Tibial artery (tissue), 4 donors: ENCODE data around the gene INKA1.

Experiments used
- DNase-seq, 2 donors: peaks; one replicate each; pipeline ENCODE4 v3.0.0-alpha.2; 2019
- H3K27ac ChIP-seq, 2 donors: fragments of 200-600 bp; sonication (generic) in 1 of 2; 1 replicate in 1 of 2; 2 replicates in 1 of 2; pipeline ENCODE4 v1.5.1; 2018 to 2019; ENCODE audit warnings: mild to moderate bottlenecking in 1 of 2
- H3K27me3 ChIP-seq, 2 donors: fragments of 200-600 bp; sonication (generic) in 1 of 2; one replicate each; pipeline versions ENCODE4 v1.5.1 to v1.6.0; 2016 to 2019
- H3K36me3 ChIP-seq, 3 donors: fragments of 200-600 bp; sonication (generic) in 2 of 3; one replicate each; pipeline ENCODE4 v1.5.1; 2016 to 2019; ENCODE audit warnings: mild to moderate bottlenecking in 2 of 3
- H3K4me1 ChIP-seq, 4 donors: fragments of 200-600 bp; sonication (generic) in 2 of 4; 1 replicate in 3 of 4; 2 replicates in 1 of 4; pipeline ENCODE4 v1.5.1; 2016 to 2019
- H3K4me3 ChIP-seq, 2 donors: fragments of 200-600 bp; sonication (generic) in 1 of 2; 1 replicate in 1 of 2; 2 replicates in 1 of 2; pipeline ENCODE4 v1.5.1; 2018 to 2019; ENCODE audit warnings: mild to moderate bottlenecking in 2 of 2
- H3K9me3 ChIP-seq, 3 donors: fragments of 200-600 bp; sonication (generic) in 1 of 3; one replicate each; pipeline ENCODE4 v1.5.1; 2016 to 2019
- CTCF ChIP-seq, 2 experiments: fragments of 200-600 bp in 1 of 2; fragments of 450-650 bp in 1 of 2; IDR thresholded peaks; one replicate each; pipeline ENCODE4 v1.5.1; 2017 to 2019; ENCODE audit warnings: antibody characterized with exemption in 2 of 2, mild to moderate bottlenecking in 1 of 2, moderate library complexity in 1 of 2
- intact Hi-C: fragments of 100-400 bp; cut with DNase I; formaldehyde crosslinking; loops from one replicate; pipeline ENCODE4 v1.15.0; 2023; ENCODE audit warnings: low total_unique reads

The INKA1 gene

GRCh38 chr3:49841806-49842205 is 38.7 kb downstream of the INKA1 start:
- intact Hi-C loops = loop anchor here (10.0 kb wide), 1 partner anchor 63 kb away; the partner anchor contains the start of gene MST1R
- TF ChIP-seq CTCF (IDR thresholded peaks at IDR 0.05) = no peak
- H3K4me3 ChIP-seq = no peak overlapping the region
- H3K4me1 ChIP-seq = peaks cover 0 to 7% (median 1%) of the 10 kb centered on the region in 4 donors
- no peaks in the 10 kb centered on the region for H3K9me3 ChIP-seq
- H3K36me3 ChIP-seq = no peaks in the 10 kb centered on the region
- no peak for DNase-seq
- no peaks in the 10 kb centered on the region for H3K27me3 ChIP-seq
- H3K27ac ChIP-seq = no peak overlapping the region

GRCh38 chr3:49842843-49843517 is 39.9 kb downstream of the INKA1 start:
- DNase-seq = no peak
- Histone ChIP-seq H3K27ac (no peak overlapping the region), H3K9me3 (no peaks in the 10 kb centered on the region), H3K4me1 (peaks cover 0 to 7% (median 1%) of the 10 kb centered on the region in 4 donors), H3K4me3 (no peak overlapping the region), H3K27me3 (no peaks in the 10 kb centered on the region), H3K36me3 (no peaks in the 10 kb centered on the region)
- TF ChIP-seq CTCF (IDR thresholded peaks at IDR 0.05) = no peak
- intact Hi-C loops = loop anchor here (10.0 kb wide), 1 partner anchor 62 kb away; the partner anchor contains the start of gene MST1R

- no peaks in the 10 kb centered on the region for H3K9me3 ChIP-seq
- no peak for DNase-seq
- intact Hi-C loops = loop anchor here (10.0 kb wide), 1 partner anchor 60 kb away; the partner anchor contains the start of gene MST1R
- H3K27ac ChIP-seq = no peak overlapping the region
- peaks cover 0 to under 1% (median 0%) of the 10 kb centered on the region in 4 donors for H3K4me1 ChIP-seq
- H3K27me3 ChIP-seq = no peaks in the 10 kb centered on the region
- TF ChIP-seq CTCF (IDR thresholded peaks at IDR 0.05) = no peak
- H3K4me3 ChIP-seq = no peak overlapping the region
- H3K36me3 ChIP-seq = no peaks in the 10 kb centered on the region
Measured at GRCh38 chr3:49844464-49845183, 41.6 kb downstream of the INKA1 start.

- no peak for DNase-seq
- Histone ChIP-seq H3K9me3 (no peaks in the 10 kb centered on the region), H3K4me3 (no peak overlapping the region), H3K36me3 (no peaks in the 10 kb centered on the region), H3K4me1 (no peaks in the 10 kb centered on the region), H3K27ac (no peak overlapping the region), H3K27me3 (no peaks in the 10 kb centered on the region)
- intact Hi-C loops = loop anchor here (10.0 kb wide), 1 partner anchor 59 kb away; the partner anchor contains the start of gene MST1R
- TF ChIP-seq CTCF (IDR thresholded peaks at IDR 0.05) = no peak
Measured at GRCh38 chr3:49845694-49846093, 42.6 kb downstream of the INKA1 start.
